Hair follicular keratinocyte (primary cell): ENCODE measurements around the gene NTN3. TPM values are rescaled to one million over a fixed set of nuclear protein-coding genes. Genes with fewer than 3 reads are reported as not detected.

Source experiments
- total RNA-seq: library from RNA; depleted of rRNA; stranded (reverse); fragments of >200 nt; gene quantifications from 2 replicates; pipeline ENCODE4 v1.2.3, GENCODE V29; 2015

The NTN3 gene
- total RNA-seq, result not detected in 2 replicates

DNA sequence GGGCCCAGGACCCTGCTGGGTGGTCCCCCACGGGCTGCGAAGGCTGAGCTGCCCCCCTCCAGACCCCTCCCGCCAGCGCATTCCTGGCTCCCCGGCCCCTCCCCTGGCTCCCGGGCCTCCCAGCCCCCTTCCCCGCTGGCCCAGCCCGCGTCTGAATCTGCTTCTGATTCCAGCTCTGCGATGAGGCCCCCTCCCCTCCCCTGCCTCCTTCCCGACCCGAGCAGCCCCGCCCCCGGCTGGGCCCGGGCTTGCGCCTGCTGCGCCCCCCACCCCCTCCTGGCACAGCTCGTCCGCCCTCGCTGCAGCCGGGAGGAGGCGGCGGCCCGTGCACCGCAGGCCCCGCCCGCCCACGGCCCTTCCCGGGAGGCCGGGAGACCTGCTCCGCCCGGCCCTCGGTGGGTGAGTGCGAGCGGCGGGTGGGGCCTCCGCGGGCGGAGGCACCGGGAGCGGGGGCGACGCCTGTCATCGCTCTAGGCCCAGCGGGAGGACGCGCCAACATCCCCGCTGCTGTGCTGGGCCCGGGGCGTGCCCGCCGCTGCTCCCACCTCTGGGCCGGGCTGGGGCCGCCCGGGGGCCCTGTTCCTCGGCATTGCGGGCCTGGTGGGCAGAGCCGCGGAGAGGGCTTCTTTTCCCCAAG lies at the start of gene NTN3:
TSS of gene NTN3 (plus strand) at position 282 of the 637 bp plus-strand sequence. CDS start 405 bp downstream, outside the sequence.

DNA sequence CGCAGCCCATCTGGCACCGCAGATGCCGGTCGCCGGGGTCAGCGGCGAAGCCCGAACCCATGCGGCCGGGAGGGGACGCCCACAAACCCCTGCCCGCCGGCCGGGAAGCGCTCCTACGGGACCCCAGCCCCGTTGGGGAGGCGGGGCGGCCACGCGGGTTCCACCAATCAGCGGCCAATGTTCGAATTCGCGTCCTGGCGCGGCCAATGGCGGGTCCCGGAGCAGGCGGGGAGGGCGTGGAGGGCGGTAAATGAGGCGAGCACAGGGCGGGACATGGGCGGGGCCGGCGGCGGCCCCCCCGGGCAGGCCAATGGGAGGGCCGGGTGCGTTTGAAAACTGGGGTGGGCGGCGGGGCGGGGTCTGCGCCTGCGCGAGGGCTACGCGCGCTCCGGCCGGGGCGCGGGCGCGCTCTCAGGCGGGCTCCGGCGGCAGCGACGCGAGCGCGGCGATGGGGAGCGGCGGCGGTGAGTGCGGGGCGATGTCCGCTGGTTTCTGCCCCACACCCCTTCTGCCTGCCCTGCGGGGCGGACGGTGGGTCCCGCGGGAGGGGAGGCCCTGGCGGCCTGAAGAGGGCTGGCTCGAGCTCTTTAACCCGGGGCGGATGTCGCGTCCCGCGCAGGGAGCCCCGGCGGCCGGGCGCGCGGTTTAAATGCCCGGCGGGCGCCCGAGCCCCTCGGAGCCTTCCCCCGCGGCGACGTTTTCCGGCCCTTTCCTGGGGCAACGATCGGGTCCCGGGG lies 41.9 kb upstream of the NTN3 start, which contains the start of gene CCNF:
TSS of gene CCNF (plus strand) at position 414 of the 737 bp plus-strand sequence. CDS start at position 449, 35 bp downstream.

GRCh38 chr16:2459647-2460390 lies 11.3 kb upstream of the NTN3 start, which contains the start of gene TEDC2:
TSS of gene TEDC2 (plus strand) at chr16:2460109. CDS start at chr16:2460145, 36 bp downstream.

DNA sequence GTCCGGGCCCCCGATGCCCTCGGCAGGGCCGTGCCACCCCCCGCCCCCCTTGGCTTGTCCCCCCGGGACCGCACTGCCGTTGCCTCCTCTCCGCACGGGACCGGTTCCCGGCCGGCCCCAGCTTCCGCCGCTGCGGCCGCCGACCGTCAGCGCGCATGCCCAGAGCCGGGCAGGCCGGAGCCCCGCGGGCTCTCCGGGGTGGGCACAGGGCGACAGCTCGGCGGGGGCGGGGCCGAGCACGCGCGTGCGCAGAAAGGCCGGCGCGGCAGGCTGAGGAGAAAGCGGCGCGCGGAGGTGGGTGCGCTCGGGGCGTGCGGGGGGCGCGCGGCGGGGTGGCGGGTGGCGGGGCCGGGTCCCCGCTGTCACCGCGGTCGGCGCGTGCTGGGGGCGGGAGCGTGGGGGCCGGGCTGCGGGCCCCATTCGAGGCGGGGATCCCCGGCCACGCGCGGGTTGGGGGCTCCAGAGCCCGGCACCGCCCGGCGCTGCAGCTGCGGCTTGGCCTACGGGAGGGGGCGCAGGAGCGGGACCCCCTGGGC lies 3.8 kb downstream of the NTN3 start, which contains the start of gene TBC1D24:
TSS of gene TBC1D24 (plus strand) at position 251 of the 536 bp plus-strand sequence. CDS start 21,022 bp downstream, outside the sequence.

DNA sequence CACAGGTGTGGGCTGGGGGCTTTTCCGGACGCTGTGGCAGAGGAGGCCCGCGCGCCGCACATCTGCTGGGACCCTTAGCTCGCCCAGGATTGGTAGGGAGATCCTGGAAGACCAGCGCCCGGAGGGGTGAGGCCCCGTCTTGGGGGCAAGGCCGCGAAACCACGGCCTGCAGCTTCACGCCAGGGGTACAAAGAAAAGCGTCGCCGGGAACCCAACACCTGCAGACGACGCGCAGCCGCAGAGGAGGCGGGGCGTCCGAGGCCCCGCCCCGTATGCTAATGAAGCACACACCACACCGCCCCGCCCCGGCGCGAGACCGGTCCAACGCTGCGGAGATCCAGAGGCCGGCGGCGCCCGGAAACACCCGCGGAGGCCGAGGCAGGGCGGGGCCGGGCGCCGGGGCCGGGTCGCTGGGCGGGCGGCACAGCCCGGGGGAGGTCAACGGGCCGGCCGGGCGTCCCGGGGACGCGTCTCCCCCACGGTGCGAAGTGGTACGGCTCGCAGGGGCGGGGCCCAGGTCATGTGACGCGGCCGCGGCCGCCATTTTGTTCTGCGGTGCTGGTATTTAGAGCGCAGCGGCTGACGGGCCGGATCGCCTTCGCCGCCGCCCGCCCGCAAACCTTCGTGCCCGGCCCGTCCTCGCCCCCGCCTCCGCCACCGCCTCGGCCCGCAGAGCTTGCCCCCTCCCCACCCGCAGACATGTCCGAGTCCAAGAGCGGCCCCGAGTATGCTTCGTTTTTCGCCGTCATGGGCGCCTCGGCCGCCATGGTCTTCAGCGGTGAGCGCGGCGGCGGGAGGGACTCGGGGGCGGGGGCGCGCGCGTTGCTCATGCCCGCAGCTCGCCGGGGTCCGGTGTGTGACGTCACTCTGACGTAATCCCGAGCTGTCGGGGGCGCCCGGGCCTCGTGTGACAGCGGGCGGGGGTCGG lies 42.6 kb downstream of the NTN3 start, which contains the start of gene ATP6V0C:
TSS of gene ATP6V0C (plus strand) at position 548 of the 928 bp plus-strand sequence. CDS start at position 700, 152 bp downstream.

GRCh38 chr16:2520097-2520783 lies 49.1 kb downstream of the NTN3 start, which contains the start of gene AMDHD2:
TSS of gene AMDHD2 (plus strand) at chr16:2520371. CDS start at chr16:2520459, 88 bp downstream.

Other genes with a start within 250 kb of the NTN3 start
- gene E4F1, start 247.7 kb upstream of the NTN3 start, total RNA-seq, result 24.7 and 29.4 TPM in 2 replicates
- gene DNASE1L2, start 234.9 kb upstream of the NTN3 start, total RNA-seq, result 0.78 TPM in 1 of 2 replicates, not detected in the other
- 58.9 and 66.1 TPM in 2 replicates for gene ECI1, start 219.7 kb upstream of the NTN3 start, total RNA-seq
- 162 and 206 TPM in 2 replicates for gene RNPS1, start 203.2 kb upstream of the NTN3 start, total RNA-seq
- 0.16 TPM in 1 of 2 replicates, not detected in the other for gene ABCA3, start 130.6 kb upstream of the NTN3 start, total RNA-seq
- 10.7 and 35.5 TPM in 2 replicates for gene CCNF, start 41.9 kb upstream of the NTN3 start, total RNA-seq
- gene TEDC2, start 11.2 kb upstream of the NTN3 start, total RNA-seq, result 5.6 and 14.3 TPM in 2 replicates
- 4.1 and 4.9 TPM in 2 replicates for gene TBC1D24, start 3.8 kb downstream of the NTN3 start, total RNA-seq
- 50.1 and 51.4 TPM in 2 replicates for gene ATP6V0C, start 42.7 kb downstream of the NTN3 start, total RNA-seq
- 12.2 and 24.1 TPM in 2 replicates for gene AMDHD2, start 49.1 kb downstream of the NTN3 start, total RNA-seq
- gene CEMP1, start 60.1 kb downstream of the NTN3 start, total RNA-seq, result not detected in 2 replicates
- 11.2 and 13.8 TPM in 2 replicates for gene PDPK1, start 66.7 kb downstream of the NTN3 start, total RNA-seq
- 36.6 and 37.4 TPM in 2 replicates for gene KCTD5, start 211.2 kb downstream of the NTN3 start, total RNA-seq
- 0.31 and 0.76 TPM in 2 replicates for gene PRSS27, start 248.9 kb downstream of the NTN3 start, total RNA-seq